ENCODE measurements around the gene ACYP2.
"Not testable (repeated sequence)": the region's sequence is repeated elsewhere in the genome, so short reads cannot be mapped to it uniquely, and the experiment has no call there.

ACYP2 gene

DNA sequence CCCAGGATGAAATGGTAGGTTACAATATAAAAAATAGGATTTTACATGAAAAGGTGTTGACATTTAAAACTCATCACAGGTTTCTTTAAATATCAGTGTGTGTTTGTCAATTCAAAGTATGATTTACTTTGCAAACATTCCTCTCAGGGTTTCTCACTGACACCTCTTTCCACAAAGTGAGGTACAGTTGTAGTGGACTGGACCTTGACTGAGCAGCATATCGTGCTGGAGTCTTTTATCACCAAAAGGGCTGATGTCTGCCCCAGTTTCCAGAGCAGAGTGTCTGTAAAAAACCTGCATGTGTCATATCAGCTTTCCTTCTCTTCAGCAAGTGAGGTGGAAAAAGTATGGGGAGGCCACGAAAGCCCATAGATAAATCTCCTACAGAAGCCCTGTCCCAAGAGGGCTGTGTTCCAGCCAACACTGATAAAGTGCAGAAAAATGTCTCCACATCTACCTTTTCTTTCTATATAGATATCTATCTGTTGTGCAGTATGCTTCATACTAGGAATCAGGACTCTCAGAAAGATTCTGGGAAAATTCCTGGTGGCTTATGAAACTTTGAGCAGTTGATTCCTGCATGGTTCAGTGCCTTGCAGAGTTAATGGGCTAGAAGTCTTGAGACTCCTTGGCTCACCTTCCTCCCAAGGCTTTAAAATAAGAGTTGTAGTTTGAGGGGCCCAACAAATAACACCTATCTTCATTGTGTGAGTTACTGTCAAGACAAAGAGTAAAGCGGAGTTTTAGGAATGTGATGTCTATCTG is 6.9 kb downstream of the ACYP2 start:
- H3K4me3 ChIP-seq = no peak overlapping the region

DNA sequence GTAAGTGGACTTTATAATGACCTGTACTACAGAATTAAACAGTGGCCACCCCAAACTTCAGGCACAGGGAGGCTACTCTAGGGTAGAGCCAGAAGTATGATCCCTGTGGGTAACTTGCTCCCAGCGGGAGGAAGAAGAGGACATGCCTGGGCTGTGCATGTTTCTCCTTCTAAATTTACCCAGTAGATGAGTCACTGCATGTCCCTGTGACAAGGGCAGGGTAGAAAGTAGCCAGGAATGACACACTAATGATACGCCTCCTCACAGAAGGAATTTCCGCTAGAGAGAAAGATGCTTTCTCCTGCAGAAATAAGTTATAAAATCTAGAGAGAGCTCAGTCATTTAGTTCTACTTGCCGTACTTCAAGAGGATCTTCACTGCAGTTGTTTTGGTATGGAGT is 7.5 kb downstream of the ACYP2 start:
- Histone ChIP-seq H3K9me3 (replicated peaks in 1 of 11) (peaks cover 32 to 45% (median 39%) of the 10 kb centered on the region in 11 experiments), H3K4me2 (peak overlapping the region in 2 of 11 experiments; percentile 6 to 9; a peak in 2 of 22 replicates), H4K20me1 (no peaks in the 10 kb centered on the region), H3K9ac (no peak overlapping the region), H3K27ac (no peak overlapping the region), H3K36me3 (peaks cover 9 to 32% (median 15%) of the 10 kb centered on the region in 11 experiments; a peak in 21 of 22 replicates), H3K4me1 (peaks cover 0 to 7% (median 0%) of the 10 kb centered on the region in 10 experiments; a peak in 3 of 20 replicates), H3K27me3 (no peaks in the 10 kb centered on the region), H3K4me3 (no peak overlapping the region)
- TF ChIP-seq Cebpa-rat (IDR thresholded peaks at IDR 0.05) = no peak

More for the DNA sequence above, 6.9 kb downstream of the ACYP2 start:
- Histone ChIP-seq H3K36me3 (peaks cover 9 to 38% (median 17%) of the 10 kb centered on the region in 11 experiments; a peak in 21 of 22 replicates), H3K27me3 (no peaks in the 10 kb centered on the region), H3K27ac (no peak overlapping the region), H4K20me1 (no peaks in the 10 kb centered on the region), H3K9ac (no peak overlapping the region), H3K4me2 (peak overlapping the region in 2 of 11 experiments; percentile 6 to 9; a peak in 2 of 22 replicates), H3K9me3 (replicated peaks in 1 of 11) (peaks cover 38 to 51% (median 45%) of the 10 kb centered on the region in 11 experiments), H3K4me1 (peaks cover 0 to 7% (median 0%) of the 10 kb centered on the region in 10 experiments; a peak in 3 of 20 replicates)
- TF ChIP-seq Cebpa-rat (IDR thresholded peaks at IDR 0.05) = no peak

DNA sequence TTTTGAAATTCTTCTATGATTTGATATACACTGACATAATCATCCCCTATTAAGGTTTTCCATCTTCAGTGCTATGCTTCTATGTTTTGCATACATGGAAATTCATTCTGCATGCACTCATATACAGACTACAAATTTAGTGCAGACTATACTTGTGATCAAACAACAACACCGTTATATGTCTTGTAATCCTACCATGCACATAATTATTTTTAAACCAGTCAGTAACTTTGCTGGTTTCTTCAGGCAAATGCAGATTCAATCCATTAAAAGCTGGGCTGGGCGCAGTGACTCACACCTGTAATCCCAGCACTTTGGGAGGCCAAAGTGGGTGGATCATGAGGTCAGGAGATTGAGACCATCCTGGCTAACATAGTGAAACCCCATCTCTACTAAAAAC is 11.8 kb downstream of the ACYP2 start:
- H3K36me3 ChIP-seq; H3K27me3 ChIP-seq; H3K27ac ChIP-seq; H3K9me3 ChIP-seq (replicated peaks in 1 of 11); H3K4me1 ChIP-seq; H3K9ac ChIP-seq; H3K4me2 ChIP-seq; H4K20me1 ChIP-seq; H3K4me3 ChIP-seq: not testable (repeated sequence)

DNA sequence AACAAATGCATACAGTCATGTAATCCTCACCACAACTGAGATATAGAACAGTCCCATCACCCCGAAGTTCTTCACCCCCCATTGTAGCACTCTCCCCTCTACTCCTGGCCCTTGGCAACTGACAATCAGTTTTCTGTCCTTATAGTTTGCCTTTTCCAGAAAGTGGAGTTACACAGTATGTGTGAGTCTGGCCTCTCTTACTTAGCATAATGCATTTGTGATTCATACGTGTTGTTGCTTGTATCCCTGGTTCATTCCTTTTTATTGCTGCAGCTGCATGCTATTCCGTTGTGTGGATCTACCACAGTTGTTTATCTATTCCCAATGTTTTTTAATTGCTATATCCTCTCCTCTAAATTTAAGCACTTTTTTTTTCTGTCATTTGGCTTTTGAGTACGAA is 17.6 kb downstream of the ACYP2 start:
- no peaks in the 10 kb centered on the region for H3K27me3 ChIP-seq
- H3K9ac ChIP-seq = no peak overlapping the region
- TF ChIP-seq Cebpa-rat (IDR thresholded peaks at IDR 0.05) = no peak
- H3K36me3 ChIP-seq = 0 out of 22 replicates have a peak, but pooled peaks cover 0 to 3% (median 0%) of the 10 kb centered on the region in 11 experiments
- H3K27ac ChIP-seq = no peak overlapping the region
- H3K9me3 ChIP-seq (replicated peaks in 1 of 11) = 0 out of 22 replicates have a peak, but pooled peaks cover 0 to 5% (median 0%) of the 10 kb centered on the region in 11 experiments
- no peak overlapping the region for H3K4me2 ChIP-seq
- H3K4me3 ChIP-seq = no peak overlapping the region
- H4K20me1 ChIP-seq = no peaks in the 10 kb centered on the region
- H3K4me1 ChIP-seq = no peaks in the 10 kb centered on the region

DNA sequence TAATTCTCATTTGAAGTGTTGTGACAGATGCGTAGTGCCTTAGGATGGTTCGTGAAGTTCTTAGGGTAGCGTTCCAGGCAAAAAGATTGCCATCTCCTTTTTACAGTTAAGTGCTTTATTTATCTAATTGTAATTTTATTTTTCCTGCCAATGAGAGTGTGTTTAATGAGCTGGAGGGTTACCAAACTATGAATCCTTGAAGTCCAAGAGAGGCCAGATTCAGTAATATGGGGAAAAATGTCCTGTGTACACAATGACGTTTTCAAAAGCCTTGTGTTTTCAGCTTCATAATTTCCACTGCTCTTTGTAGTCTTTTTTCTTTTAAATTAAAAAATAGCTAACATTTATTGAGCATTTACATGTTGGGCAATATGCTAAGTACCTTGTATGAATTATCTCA is 23.8 kb downstream of the ACYP2 start:
- no peak overlapping the region for H3K27ac ChIP-seq
- peaks cover 0 to 13% (median 0%) of the 10 kb centered on the region in 11 experiments; a peak in 4 of 22 replicates for H3K36me3 ChIP-seq
- no peak overlapping the region for H3K9ac ChIP-seq
- no peak overlapping the region for H3K4me3 ChIP-seq
- TF ChIP-seq Cebpa-rat (IDR thresholded peaks at IDR 0.05) = no peak
- H3K4me2 ChIP-seq = no peak overlapping the region
- H3K9me3 ChIP-seq (replicated peaks in 1 of 11) = 0 out of 22 replicates have a peak, but pooled peaks cover 0 to 5% (median 0%) of the 10 kb centered on the region in 11 experiments
- no peaks in the 10 kb centered on the region for H4K20me1 ChIP-seq
- H3K27me3 ChIP-seq = no peaks in the 10 kb centered on the region
- no peaks in the 10 kb centered on the region for H3K4me1 ChIP-seq

DNA sequence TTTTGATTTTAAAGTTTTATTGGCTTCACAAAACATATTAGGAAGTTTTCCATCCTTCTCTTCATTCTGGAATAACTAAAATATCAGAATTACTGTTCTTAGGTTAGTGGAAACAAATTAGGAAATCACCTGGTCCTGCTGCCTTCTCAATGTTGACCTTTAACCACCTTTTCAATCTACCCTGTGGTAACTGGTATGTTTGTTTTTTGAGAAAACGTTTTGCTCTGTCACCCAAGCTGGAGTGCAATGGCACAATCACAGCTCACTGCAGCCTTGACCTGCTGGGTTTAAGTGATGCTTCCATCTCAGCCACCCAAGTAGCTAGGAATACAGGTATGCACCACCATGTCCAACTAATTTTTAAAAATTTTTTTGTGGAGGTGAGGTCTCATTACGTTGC is 28.4 kb downstream of the ACYP2 start:
- Histone ChIP-seq H3K27ac (no peak overlapping the region), H3K9ac (no peak overlapping the region), H3K4me2 (no peak overlapping the region), H3K4me1 (no peaks in the 10 kb centered on the region), H3K36me3 (peaks cover 0 to 6% (median 0%) of the 10 kb centered on the region in 11 experiments; a peak in 4 of 22 replicates), H3K9me3 (replicated peaks in 1 of 11) (no peaks in the 10 kb centered on the region), H3K27me3 (no peaks in the 10 kb centered on the region), H4K20me1 (no peaks in the 10 kb centered on the region), H3K4me3 (no peak overlapping the region)
- no peak for TF ChIP-seq Cebpa-rat (IDR thresholded peaks at IDR 0.05)

DNA sequence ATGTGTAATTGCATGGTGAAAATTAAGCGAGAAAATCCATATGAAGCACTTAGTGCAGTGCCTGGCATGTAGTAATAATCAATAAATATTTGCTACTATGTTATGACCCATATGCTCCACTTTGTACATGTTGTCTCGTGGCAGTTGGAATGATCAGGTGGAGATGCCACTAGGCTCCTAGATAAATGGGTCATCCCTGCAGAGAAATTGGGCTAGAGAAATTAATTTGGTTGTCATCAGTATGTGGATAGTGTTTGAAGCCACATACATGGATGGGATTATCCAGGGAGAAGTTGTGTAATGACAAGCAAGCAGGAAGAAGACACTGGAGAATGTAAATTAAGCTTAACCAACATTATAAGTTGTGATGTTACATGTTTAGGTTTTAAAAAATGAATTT is 33.0 kb downstream of the ACYP2 start:
- TF ChIP-seq Cebpa-rat (IDR thresholded peaks at IDR 0.05) = no peak
- Histone ChIP-seq H3K9ac (no peak overlapping the region), H3K4me3 (no peak overlapping the region), H3K9me3 (replicated peaks in 1 of 11) (peaks cover 5 to 12% (median 7%) of the 10 kb centered on the region in 11 experiments; a peak in 21 of 22 replicates), H3K27me3 (no peaks in the 10 kb centered on the region), H4K20me1 (no peaks in the 10 kb centered on the region), H3K4me2 (no peak overlapping the region), H3K27ac (no peak overlapping the region), H3K4me1 (no peaks in the 10 kb centered on the region), H3K36me3 (peaks cover 0 to 9% (median 0%) of the 10 kb centered on the region in 11 experiments; a peak in 1 of 22 replicates)

DNA sequence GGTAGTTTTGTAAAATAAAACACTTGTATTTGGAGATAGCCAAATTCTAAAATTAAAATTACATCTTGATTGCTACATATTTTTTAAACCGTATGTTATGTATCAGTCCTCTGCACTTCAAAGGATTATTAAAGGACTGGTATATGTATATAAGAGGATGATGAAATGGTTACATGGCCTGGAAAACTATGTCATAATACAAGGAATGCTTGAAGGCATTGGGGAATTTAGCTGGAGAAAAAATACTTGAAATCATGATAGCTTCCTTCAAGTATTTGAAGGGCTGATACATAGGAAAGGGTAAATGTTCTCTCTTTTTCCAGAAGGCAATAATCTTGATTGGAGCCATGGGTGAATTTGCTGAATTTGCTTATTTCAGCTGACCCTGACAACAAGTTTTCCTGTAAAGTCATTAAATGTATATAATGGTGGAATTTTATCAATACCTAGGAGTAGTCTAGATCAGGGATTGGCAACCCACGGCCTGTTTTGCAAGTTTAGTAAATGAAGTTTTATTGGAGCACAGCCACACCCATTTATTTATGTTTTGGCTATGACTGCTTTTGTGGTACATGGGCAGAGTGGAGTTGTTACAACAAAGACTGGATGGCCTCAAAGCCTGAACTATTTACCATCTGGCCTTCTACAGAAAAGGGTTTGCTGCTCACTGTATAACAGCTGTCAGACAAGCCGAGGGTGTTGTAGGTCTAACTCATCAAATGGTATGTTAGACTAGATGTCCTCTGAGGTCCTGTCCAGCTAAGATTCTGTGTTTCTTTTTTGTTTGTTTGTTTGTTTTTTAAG is 34.4 kb downstream of the ACYP2 start:
- peaks cover 0 to 12% (median 0%) of the 10 kb centered on the region in 11 experiments; a peak in 1 of 22 replicates for H3K36me3 ChIP-seq
- no peaks in the 10 kb centered on the region for H3K27me3 ChIP-seq
- H3K9ac ChIP-seq = no peak overlapping the region
- peaks cover 8 to 18% (median 9%) of the 10 kb centered on the region in 11 experiments; a peak in 21 of 22 replicates for H3K9me3 ChIP-seq (replicated peaks in 1 of 11)
- H3K4me1 ChIP-seq = no peaks in the 10 kb centered on the region
- H3K4me3 ChIP-seq = no peak overlapping the region
- no peaks in the 10 kb centered on the region for H4K20me1 ChIP-seq
- no peak overlapping the region for H3K27ac ChIP-seq
- TF ChIP-seq Cebpa-rat (IDR thresholded peaks at IDR 0.05) = no peak
- no peak overlapping the region for H3K4me2 ChIP-seq

DNA sequence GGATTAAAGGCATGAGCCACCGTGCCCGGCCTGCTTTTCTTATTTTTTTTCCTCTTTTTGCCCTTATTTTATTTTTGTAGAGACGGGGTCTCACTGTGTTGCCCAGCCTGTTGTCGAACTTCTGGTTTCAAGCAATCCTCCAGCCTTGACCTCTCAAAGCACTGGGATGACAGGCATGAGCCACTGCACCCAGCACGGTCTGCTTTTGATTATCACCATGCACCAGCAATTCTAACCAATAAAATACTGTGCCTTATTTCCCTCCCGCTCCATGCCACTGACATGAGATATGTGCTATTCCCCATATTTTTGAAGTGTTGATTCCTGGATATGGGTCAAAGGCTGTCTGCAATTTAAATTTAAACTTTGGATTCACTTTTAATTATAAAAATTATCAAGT is 42.9 kb downstream of the ACYP2 start:
- Histone ChIP-seq H3K4me2 (no peak overlapping the region), H3K4me1 (peaks cover 0 to 6% (median 0%) of the 10 kb centered on the region in 10 experiments; a peak in 5 of 20 replicates), H3K9ac (no peak overlapping the region), H4K20me1 (no peaks in the 10 kb centered on the region), H3K27me3 (no peaks in the 10 kb centered on the region), H3K27ac (no peak overlapping the region), H3K4me3 (no peak overlapping the region), H3K36me3 (peaks cover 0 to 14% (median 3%) of the 10 kb centered on the region in 11 experiments; a peak in 6 of 22 replicates), H3K9me3 (replicated peaks in 1 of 11) (peaks cover 8 to 22% (median 14%) of the 10 kb centered on the region in 11 experiments; a peak in 21 of 22 replicates)
- no peak for TF ChIP-seq Cebpa-rat (IDR thresholded peaks at IDR 0.05)
